Natural killer cell (primary cell): ENCODE results near the gene REG1A. TPM values are rescaled to one million over a fixed set of nuclear protein-coding genes. Genes with fewer than 3 reads are reported as not detected.

Experiments used
- ATAC-seq, 3 donors: fragments of 150-1000 bp in 2 of 3; fragments of 200-7000 bp in 1 of 3; cut with Tn5 transposase; 1 replicate in 1 of 3; 2 replicates in 2 of 3; pipeline ENCODE4 v1.10.0; 2021; ENCODE audit warnings: mild to moderate bottlenecking in 2 of 3, moderate library complexity in 2 of 3
- DNase-seq, 2 donors: peaks; one replicate each; pipeline versions ENCODE4 v3.0.0 to v3.0.0-alpha.2; 2013 to 2021; ENCODE audit warnings: mixed read lengths in 1 of 2
- H3K27ac ChIP-seq: one replicate; pipeline ENCODE4 v1.5.1; 2013; ENCODE audit warnings: mild to moderate bottlenecking, low read length
- H3K27me3 ChIP-seq: one replicate; pipeline ENCODE4 v1.6.1; 2013; ENCODE audit warnings: low read length; ENCODE audit not compliant: control insufficient read depth, insufficient read depth
- H3K36me3 ChIP-seq: one replicate; pipeline ENCODE4 v1.6.1; 2013; ENCODE audit warnings: low read length; ENCODE audit not compliant: control insufficient read depth, insufficient read depth
- H3K4me1 ChIP-seq: one replicate; pipeline ENCODE4 v1.6.1; 2013; ENCODE audit warnings: low read length; ENCODE audit not compliant: control insufficient read depth, insufficient read depth
- H3K4me3 ChIP-seq: one replicate; pipeline ENCODE4 v1.5.1; 2013; ENCODE audit warnings: low read length
- H3K9me3 ChIP-seq: one replicate; pipeline ENCODE4 v1.6.1; 2013; ENCODE audit warnings: low read length; ENCODE audit not compliant: control insufficient read depth, insufficient read depth
- H3K27ac Mint-ChIP-seq, 2 donors: one replicate each; pipeline ENCODE4 v1.8.0; 2022; ENCODE audit warnings: mild to moderate bottlenecking in 2 of 2, mixed read lengths in 2 of 2, moderate library complexity in 1 of 2
- H3K27me3 Mint-ChIP-seq, 2 donors: one replicate each; pipeline ENCODE4 v1.8.0; 2022; ENCODE audit warnings: low read depth in 2 of 2, mixed read lengths in 2 of 2
- H3K36me3 Mint-ChIP-seq: one replicate; pipeline ENCODE4 v1.8.0; 2022; ENCODE audit warnings: mixed read lengths
- H3K4me1 Mint-ChIP-seq, 2 donors: one replicate each; pipeline ENCODE4 v1.8.0; 2022; ENCODE audit warnings: mixed read lengths in 2 of 2
- H3K4me3 Mint-ChIP-seq: one replicate; pipeline ENCODE4 v1.8.0; 2022; ENCODE audit warnings: mild to moderate bottlenecking, moderate library complexity, mixed read lengths
- H3K9me3 Mint-ChIP-seq, 2 donors: one replicate each; pipeline ENCODE4 v1.8.0; 2022; ENCODE audit warnings: mixed read lengths in 2 of 2
- CTCF ChIP-seq: fragments of 200-600 bp; IDR thresholded peaks from one replicate; pipeline ENCODE4 v1.8.0; 2022; ENCODE audit warnings: antibody characterized with exemption
- WGBS: methylation state at CpG from one replicate; pipeline ENCODE4 v1.1.7; 2013; ENCODE audit warnings: missing lambda C conversion rate; ENCODE audit not compliant: insufficient coverage; 5-methylcytosine and 5-hydroxymethylcytosine counted together
- intact Hi-C: fragments of 100-400 bp; cut with micrococcal nuclease; formaldehyde crosslinking; loops from one replicate; pipeline ENCODE4 v1.14.2; 2022
- total RNA-seq, 4 donors: library from RNA; stranded (reverse); fragments of 120-200 nt in 1 of 4; gene quantifications; one replicate each; pipeline versions ENCODE4 v1.2.3 to v1.2.4, GENCODE V29; 2013 to 2022

REG1A gene
- total RNA-seq, 3 donors from 2014 or later (not counting 1 experiment from before 2014, with no cell fraction given) = not detected

GRCh38 chr2:79129804-79130203, 9.5 kb downstream of the REG1A start:
- Histone ChIP-seq H3K36me3 (no peaks in the 10 kb centered on the region), H3K9me3 (no peaks in the 10 kb centered on the region), H3K27me3 (no peaks in the 10 kb centered on the region), H3K4me1 (no peaks in the 10 kb centered on the region), H3K4me3 (no peak overlapping the region), H3K27ac (no peak overlapping the region)
- no peak for DNase-seq
- Mint-ChIP-seq H3K9me3 (peaks cover 6 to 17% of the 10 kb centered on the region in 2 donors), H3K27ac (no peak overlapping the region), H3K36me3 (no peaks in the 10 kb centered on the region), H3K4me1 (no peaks in the 10 kb centered on the region), H3K4me3 (no peak overlapping the region), H3K27me3 (no peaks in the 10 kb centered on the region)
- TF ChIP-seq CTCF = no peak
- ATAC-seq = no peak
- intact Hi-C loops = no loop called here

- intact Hi-C loops = no loop called here
- H3K27me3 Mint-ChIP-seq = no peaks in the 10 kb centered on the region
- DNase-seq (no peak), ATAC-seq (no peak)
- WGBS = 88% methylated on average over 4 of the region's 4 CpGs
- H3K4me1 Mint-ChIP-seq = no peaks in the 10 kb centered on the region
- no peak overlapping the region for H3K4me3 Mint-ChIP-seq
- H3K36me3 Mint-ChIP-seq = no peaks in the 10 kb centered on the region
- Histone ChIP-seq H3K9me3 (no peaks in the 10 kb centered on the region), H3K4me3 (no peak overlapping the region), H3K27me3 (no peaks in the 10 kb centered on the region), H3K4me1 (no peaks in the 10 kb centered on the region), H3K27ac (no peak overlapping the region), H3K36me3 (no peaks in the 10 kb centered on the region)
- peaks cover 6 to 20% of the 10 kb centered on the region in 2 donors for H3K9me3 Mint-ChIP-seq
- no peak overlapping the region for H3K27ac Mint-ChIP-seq
- no peak for TF ChIP-seq CTCF
These were observed 11.4 kb downstream of the REG1A start for GRCh38 chr2:79131687-79132086.

GRCh38 chr2:79138385-79138784, 18.1 kb downstream of the REG1A start:
- WGBS = 88% methylated on average over 3 of the region's 3 CpGs
- TF ChIP-seq CTCF = no peak
- Mint-ChIP-seq H3K27me3 (no peaks in the 10 kb centered on the region), H3K27ac (no peak overlapping the region), H3K4me1 (no peaks in the 10 kb centered on the region), H3K4me3 (no peak overlapping the region), H3K36me3 (no peaks in the 10 kb centered on the region), H3K9me3 (peaks cover 4 to 26% of the 10 kb centered on the region in 2 donors)
- Histone ChIP-seq H3K36me3 (no peaks in the 10 kb centered on the region), H3K4me1 (no peaks in the 10 kb centered on the region), H3K27ac (no peak overlapping the region), H3K27me3 (no peaks in the 10 kb centered on the region), H3K4me3 (no peak overlapping the region), H3K9me3 (no peaks in the 10 kb centered on the region)
- intact Hi-C loops = no loop called here
- ATAC-seq = no peak
- no peak for DNase-seq

- H3K9me3 ChIP-seq = no peaks in the 10 kb centered on the region
- H3K4me3 ChIP-seq = no peak overlapping the region
- no peak overlapping the region for H3K4me3 Mint-ChIP-seq
- H3K36me3 ChIP-seq = no peaks in the 10 kb centered on the region
- TF ChIP-seq CTCF = no peak
- peaks cover 4 to 21% of the 10 kb centered on the region in 2 donors for H3K9me3 Mint-ChIP-seq
- H3K27me3 ChIP-seq = no peaks in the 10 kb centered on the region
- intact Hi-C loops = no loop called here
- no peaks in the 10 kb centered on the region for H3K4me1 Mint-ChIP-seq
- no peak overlapping the region for H3K27ac ChIP-seq
- H3K27me3 Mint-ChIP-seq = no peaks in the 10 kb centered on the region
- no peak for ATAC-seq
- no peak overlapping the region for H3K27ac Mint-ChIP-seq
- no peaks in the 10 kb centered on the region for H3K36me3 Mint-ChIP-seq
- DNase-seq = no peak
- H3K4me1 ChIP-seq = no peaks in the 10 kb centered on the region
These were observed 19.1 kb downstream of the REG1A start for GRCh38 chr2:79139423-79139822.
